Lower leg skin (tissue), 3 donors: ENCODE results near the gene OGDH.

Source experiments
- POLR2A ChIP-seq, 2 donors: fragments of 450-650 bp; IDR thresholded peaks; one replicate each; pipeline ENCODE4 v1.6.1; 2016 to 2017; ENCODE audit warnings: antibody characterized with exemption in 2 of 2, mild to moderate bottlenecking in 1 of 2, moderate library complexity in 1 of 2
- TF ChIP-seq, protein P1 (sequence below), 3 donors: fragments of 450-650 bp; IDR thresholded peaks; one replicate each; pipeline ENCODE4 v1.5.1; 2016; ENCODE audit warnings: antibody characterized with exemption in 3 of 3, mild to moderate bottlenecking in 3 of 3, moderate library complexity in 2 of 3

DNA sequence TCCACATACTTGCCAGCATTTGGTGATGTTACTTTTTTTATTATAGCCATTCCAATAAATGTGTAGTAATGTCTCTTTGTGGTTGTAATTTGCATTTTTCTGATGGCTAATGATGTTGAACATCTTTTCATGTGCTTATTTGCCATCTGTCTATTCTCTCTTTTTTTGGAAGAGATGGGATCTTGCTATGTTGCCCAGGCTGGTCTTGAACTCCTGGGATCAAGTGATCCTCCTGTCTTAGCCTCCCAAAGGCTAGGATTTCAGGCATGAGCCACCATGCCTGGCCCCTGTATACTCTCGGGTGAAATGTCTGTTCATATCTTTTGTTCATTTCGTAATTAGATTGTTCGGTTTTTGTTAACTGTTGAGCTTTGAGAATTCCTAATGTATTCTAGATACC, 3.4 kb downstream of the OGDH start:
- TF ChIP-seq, protein P1, sequence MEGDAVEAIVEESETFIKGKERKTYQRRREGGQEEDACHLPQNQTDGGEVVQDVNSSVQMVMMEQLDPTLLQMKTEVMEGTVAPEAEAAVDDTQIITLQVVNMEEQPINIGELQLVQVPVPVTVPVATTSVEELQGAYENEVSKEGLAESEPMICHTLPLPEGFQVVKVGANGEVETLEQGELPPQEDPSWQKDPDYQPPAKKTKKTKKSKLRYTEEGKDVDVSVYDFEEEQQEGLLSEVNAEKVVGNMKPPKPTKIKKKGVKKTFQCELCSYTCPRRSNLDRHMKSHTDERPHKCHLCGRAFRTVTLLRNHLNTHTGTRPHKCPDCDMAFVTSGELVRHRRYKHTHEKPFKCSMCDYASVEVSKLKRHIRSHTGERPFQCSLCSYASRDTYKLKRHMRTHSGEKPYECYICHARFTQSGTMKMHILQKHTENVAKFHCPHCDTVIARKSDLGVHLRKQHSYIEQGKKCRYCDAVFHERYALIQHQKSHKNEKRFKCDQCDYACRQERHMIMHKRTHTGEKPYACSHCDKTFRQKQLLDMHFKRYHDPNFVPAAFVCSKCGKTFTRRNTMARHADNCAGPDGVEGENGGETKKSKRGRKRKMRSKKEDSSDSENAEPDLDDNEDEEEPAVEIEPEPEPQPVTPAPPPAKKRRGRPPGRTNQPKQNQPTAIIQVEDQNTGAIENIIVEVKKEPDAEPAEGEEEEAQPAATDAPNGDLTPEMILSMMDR (IDR thresholded peaks at IDR 0.05) = no peak
- no peak for TF ChIP-seq POLR2A (IDR thresholded peaks at IDR 0.05)
